NCI-H524 (cell line): ENCODE results near the gene MDM2.

Source experiments
- DNase-seq, 2 experiments: peaks; one replicate each; lab custom pipeline; 2025; lab: John Stamatoyannopoulos, UW

MDM2 gene

GRCh38 chr12:68807576-68808387 is at the start of gene MDM2:
MDM2 (plus strand) TSS chr12:68808177; CDS start chr12:68808478, 301 bp downstream.
- peak; percentile 88 to 93 for DNase-seq

GRCh38 chr12:68759852-68760251 is 48.1 kb upstream of the MDM2 start:
- DNase-seq: no peak

- DNase-seq: no peak
Observed at GRCh38 chr12:68760806-68761441, 47.1 kb upstream of the MDM2 start.

GRCh38 chr12:68761442-68761812 is 46.5 kb upstream of the MDM2 start:
- DNase-seq: no peak

- no peak for DNase-seq
Observed at GRCh38 chr12:68761901-68762630, 45.9 kb upstream of the MDM2 start.

- DNase-seq: peak in 1 of 2 experiments; percentile 63
Observed at GRCh38 chr12:68762691-68763090, 45.3 kb upstream of the MDM2 start.

GRCh38 chr12:68765696-68766095 is 42.3 kb upstream of the MDM2 start:
- no peak for DNase-seq

- peak; percentile 60 to 89 for DNase-seq
Observed at GRCh38 chr12:68766646-68767045, 41.3 kb upstream of the MDM2 start.

GRCh38 chr12:68767191-68767590 is 40.8 kb upstream of the MDM2 start:
- DNase-seq: peak in 1 of 2 experiments; percentile 10

- no peak for DNase-seq
Observed at GRCh38 chr12:68768431-68768939, 39.5 kb upstream of the MDM2 start.

GRCh38 chr12:68769941-68770340 is 38.0 kb upstream of the MDM2 start:
- DNase-seq: no peak

GRCh38 chr12:68771223-68771925 is 36.6 kb upstream of the MDM2 start:
- DNase-seq: no peak

- no peak for DNase-seq
Observed at GRCh38 chr12:68772714-68773113, 35.3 kb upstream of the MDM2 start.

- DNase-seq: no peak
Observed at GRCh38 chr12:68773582-68773981, 34.4 kb upstream of the MDM2 start.

GRCh38 chr12:68775121-68775630 is 32.8 kb upstream of the MDM2 start:
- DNase-seq: no peak

- DNase-seq: no peak
Observed at GRCh38 chr12:68776976-68777610, 30.9 kb upstream of the MDM2 start.

- DNase-seq: no peak
Observed at GRCh38 chr12:68779280-68779679, 28.7 kb upstream of the MDM2 start.

GRCh38 chr12:68780731-68781130 is 27.2 kb upstream of the MDM2 start:
- no peak for DNase-seq

- DNase-seq: no peak
Observed at GRCh38 chr12:68781728-68782127, 26.2 kb upstream of the MDM2 start.

GRCh38 chr12:68784015-68784414 is 24.0 kb upstream of the MDM2 start:
- DNase-seq: no peak

GRCh38 chr12:68785358-68785757 is 22.6 kb upstream of the MDM2 start:
- DNase-seq: no peak
